Middle frontal gyrus (tissue), 1 donor: ENCODE data around the gene PRR14L.
"Not testable (repeated sequence)": the region's sequence is repeated elsewhere in the genome, so short reads cannot be mapped to it uniquely, and the experiment has no call there.

Experiments used
- DNase-seq: peaks from one replicate; pipeline ENCODE4 v3.0.0-alpha.2; 2015; ENCODE audit warnings: low spot score; ENCODE audit errors: extremely low spot score

Gene PRR14L

GRCh38 chr22:31740314-31740713 is 9.6 kb downstream of the PRR14L start:
- DNase-seq: not testable (repeated sequence)

- DNase-seq: no peak
Measured at GRCh38 chr22:31739795-31740201, 10.1 kb downstream of the PRR14L start.

DNA sequence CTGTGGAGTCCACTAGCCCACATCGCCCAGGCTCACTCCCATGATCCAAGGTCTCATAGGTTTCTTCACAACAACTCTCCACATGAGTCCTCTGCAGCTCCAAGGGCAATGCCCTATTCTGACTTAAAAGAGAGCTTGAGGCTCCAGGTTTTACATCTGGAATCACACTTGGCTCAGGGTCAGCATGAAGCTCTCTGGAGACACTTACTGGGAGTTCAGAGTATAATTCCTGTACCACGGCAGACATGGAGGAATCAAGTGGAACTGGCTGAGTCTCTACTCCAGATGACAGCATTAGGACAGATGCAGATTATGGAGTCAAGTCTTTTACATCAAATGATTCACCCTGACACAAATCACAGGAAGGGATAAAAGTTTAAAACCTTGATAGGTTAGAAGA is 11.4 kb downstream of the PRR14L start:
- DNase-seq: no peak

DNA sequence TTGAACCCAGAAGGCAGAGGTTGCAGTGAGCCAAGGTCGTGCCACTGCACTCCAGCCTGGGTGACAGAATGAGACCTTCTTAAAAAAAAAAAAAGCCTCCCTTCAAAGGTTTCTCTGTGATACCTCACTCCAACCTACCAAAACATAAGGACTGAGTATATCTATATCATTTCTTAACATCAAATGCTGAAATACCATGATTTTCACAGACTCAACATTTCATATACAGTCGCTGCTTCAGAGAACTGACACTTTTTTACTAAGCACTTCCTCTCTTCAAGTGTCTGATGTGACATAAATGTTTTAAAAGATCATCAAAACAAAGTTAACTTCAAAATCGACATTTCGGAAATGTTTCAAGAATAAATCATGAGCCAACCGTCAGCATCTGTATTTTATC is 12.0 kb downstream of the PRR14L start:
- no peak for DNase-seq

DNA sequence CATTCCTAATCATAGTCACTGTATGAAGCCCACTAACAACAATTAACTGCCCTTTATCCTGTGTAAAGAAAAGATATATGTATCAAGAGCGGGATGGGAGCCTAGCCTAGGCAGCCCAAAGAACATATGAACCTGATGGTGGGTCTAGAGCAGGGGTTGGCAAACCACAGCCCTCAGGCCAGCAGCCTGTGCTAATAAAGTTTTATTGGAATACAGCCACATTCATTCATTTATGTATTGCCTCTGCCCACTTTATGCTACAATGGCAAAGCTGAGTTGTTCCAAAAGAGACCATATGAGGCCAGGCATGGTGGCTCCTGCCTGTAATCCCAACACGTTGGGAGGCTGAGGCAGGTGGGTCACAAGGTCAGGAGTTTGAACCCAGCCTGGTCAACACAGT is 13.5 kb downstream of the PRR14L start:
- DNase-seq: no peak

DNA sequence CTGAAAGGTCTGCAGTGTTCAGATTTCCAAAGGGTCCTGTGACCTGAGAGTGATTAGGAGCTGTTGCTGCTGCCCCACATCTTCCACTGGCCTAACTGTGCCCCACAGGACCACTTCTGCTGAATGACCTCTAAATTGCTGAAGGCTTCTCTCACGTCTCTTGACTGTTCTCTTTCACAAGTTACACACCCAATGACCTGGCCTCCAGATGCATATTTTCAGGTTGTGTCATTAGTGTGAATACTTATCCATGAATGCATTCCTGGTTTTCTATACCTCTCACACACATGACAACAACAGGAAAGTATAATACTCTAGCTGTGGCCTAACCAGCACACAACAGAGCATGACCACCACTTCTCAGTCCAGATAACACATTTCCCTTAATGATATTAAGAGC is 15.4 kb downstream of the PRR14L start:
- DNase-seq: no peak

- no peak for DNase-seq
Measured at GRCh38 chr22:31733580-31734079, 16.3 kb downstream of the PRR14L start.

DNA sequence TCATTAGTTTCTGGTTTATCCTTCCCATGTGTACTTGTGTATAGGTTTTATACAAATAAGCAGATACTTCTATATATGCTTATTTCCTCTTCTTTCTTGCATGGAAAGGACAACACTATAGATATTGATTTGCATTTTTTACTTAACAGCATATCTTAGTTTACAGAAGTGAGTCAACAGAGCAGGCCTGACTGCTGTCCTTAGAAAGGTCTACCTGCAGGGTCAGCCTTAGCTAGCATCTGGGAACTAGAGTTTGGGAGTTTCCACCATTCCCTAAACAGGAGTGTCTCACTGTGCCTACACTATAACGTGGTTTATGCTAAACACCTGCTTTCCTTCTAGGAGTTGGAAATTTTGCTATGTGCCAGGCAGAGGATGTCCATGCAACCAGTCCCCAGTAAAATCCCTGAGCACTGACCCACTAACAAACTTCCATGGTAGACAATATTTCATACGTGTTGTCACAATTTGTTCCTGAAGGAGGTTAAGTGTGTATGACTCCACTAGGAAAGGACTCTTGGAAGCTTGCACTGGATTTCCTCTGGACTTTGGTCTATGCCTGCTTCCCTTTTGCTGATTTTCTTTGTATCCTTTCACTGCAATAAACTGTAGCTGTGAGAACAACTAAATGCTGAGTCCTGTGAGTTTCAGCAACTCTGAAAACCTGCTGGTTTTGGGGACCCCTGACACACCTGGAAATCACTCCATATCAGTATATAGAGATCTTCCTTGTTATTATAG is 17.7 kb downstream of the PRR14L start:
- no peak for DNase-seq

- no peak for DNase-seq
Measured at GRCh38 chr22:31730344-31730711, 19.6 kb downstream of the PRR14L start.

DNA sequence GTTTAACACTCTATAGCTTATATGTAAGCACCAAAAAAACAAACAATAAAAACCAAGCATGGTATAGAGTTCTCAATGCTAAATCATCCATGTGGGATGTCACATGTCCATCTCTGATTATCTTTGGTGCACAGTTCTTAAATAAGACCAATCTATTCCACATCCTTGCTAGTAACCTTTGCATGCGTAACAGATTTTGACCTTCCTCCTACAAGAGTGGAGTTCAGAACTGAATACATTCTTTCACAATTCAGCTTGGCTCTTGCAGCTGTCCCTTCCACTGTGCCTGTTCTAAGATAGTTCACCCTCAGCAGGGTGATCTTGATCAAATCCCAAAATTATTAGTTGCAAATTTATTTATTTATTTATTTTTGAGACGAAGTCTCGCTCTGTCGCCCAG is 21.1 kb downstream of the PRR14L start:
- no peak for DNase-seq

DNA sequence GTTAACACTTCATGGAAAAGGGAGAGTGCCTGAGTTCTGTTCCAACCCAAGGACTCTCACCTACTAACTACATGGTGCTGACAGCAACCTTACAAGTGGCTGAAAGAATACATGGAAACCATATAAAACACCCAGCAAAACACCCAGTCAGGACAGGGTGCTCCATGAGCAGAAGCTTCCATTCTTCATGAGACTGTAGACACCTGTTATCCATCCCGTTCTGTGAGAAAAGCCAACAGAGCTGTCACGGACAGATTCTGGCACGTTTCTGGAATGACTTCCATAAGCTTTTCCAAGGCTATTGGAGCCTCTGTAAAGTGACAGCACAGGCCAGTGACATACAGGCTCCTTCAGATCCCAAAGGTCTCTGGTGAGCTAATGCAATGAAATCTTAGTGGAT is 23.2 kb downstream of the PRR14L start:
- DNase-seq: no peak

GRCh38 chr22:31723723-31724122 is 26.2 kb downstream of the PRR14L start:
- DNase-seq: no peak

DNA sequence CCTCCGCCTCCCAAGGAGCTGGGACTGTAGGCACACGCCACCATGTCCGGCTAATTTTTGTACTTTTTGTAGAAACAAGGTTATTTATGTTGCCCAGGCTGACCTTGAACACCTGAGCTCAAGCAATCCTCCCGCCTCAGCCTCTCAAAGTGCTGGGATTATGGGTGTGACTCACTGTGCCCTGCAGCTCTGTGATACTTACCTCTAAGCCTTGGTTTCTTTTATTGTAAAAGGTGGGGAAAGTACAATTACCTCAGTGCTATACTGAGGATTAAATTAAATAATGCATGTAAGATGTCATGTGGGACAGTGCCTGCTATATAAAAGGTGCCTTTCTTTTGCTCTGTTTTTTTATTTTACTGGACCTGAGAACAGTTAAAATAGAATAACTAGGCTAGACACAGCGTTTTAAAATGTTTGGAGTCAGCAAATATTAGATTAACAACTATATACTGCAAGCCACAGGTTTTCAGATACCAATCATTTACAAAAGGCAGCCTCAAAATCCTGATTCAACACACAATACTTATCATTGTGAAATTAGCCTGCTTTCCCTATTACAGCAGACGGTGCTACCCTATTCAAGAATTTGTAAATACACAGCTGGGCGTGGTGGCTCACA is 30.0 kb downstream of the PRR14L start:
- no peak for DNase-seq

GRCh38 chr22:31715147-31715778 is 34.7 kb downstream of the PRR14L start:
- DNase-seq: no peak

- DNase-seq: not testable (repeated sequence)
Measured at GRCh38 chr22:31711226-31711625, 38.7 kb downstream of the PRR14L start.

- no peak for DNase-seq
Measured at GRCh38 chr22:31707519-31707918, 42.4 kb downstream of the PRR14L start.

- no peak for DNase-seq
Measured at GRCh38 chr22:31695423-31695822, 54.5 kb downstream of the PRR14L start.

- not testable (repeated sequence) for DNase-seq
Measured at GRCh38 chr22:31694046-31694445, 55.9 kb downstream of the PRR14L start.

- DNase-seq: no peak
Measured at GRCh38 chr22:31692186-31692886, 57.6 kb downstream of the PRR14L start.

- no peak for DNase-seq
Measured at GRCh38 chr22:31691408-31691807, 58.5 kb downstream of the PRR14L start.

DNA sequence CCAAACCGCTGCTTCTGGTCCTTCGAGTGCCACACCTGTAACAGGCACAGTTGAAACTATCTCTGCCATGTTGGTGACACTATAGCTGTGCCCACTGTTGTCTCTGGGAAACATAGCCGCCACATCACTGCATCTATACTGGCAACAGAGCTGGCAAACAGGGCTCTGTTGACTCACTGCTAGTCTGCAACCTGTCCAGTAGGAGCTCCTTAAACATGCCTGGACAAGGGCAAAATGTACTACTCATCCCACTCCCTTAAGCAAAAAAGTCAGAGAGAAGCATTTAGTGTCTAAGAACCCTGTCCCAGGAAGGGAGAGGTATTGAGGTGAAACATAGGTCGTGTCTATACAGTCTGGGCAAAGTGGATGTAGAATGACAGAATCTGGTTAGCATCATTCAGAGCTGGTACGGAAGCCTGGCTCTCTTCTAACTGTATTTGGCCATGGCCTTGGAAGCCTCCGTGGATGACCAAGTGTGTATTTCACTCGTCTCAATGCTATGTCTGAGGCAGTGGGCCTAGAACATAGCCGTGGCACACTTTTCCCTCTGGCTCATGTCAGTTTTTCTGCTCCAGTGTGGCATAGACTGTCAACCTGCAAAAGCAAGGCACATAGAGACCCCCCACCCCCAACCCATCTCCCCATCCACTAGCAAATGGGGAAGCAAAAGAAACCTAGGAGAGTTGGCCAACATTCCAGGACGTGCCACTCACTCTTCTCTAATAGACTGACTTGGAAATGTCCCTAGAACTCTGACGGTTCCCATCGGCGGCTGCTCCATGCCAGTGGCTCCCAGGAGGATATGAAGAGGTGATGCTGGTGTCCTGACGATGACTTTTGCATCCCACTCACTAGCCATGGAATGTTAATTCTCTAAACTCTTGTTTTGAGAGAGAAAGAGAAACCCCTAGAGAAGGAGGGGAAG is 66.5 kb downstream of the PRR14L start:
- no peak for DNase-seq
